GM23338 (cell line): ENCODE results near the gene IGSF21. TPM values are rescaled to one million over a fixed set of nuclear protein-coding genes. Genes with fewer than 3 reads are reported as not detected.

Source experiments
- ATAC-seq: fragments of 200-7000 bp; cut with Tn5 transposase; 3 replicates; pipeline ENCODE4 v1.9.1; 2020
- DNase-seq: peaks from one replicate; pipeline ENCODE4 v3.0.0-alpha.2; 2015; ENCODE audit warnings: low spot score
- H2AFZ ChIP-seq: fragments of 200-600 bp; sonication (generic); 2 replicates; pipeline ENCODE4 v1.8.0; 2016; ENCODE audit warnings: antibody characterized with exemption, mild to moderate bottlenecking, moderate library complexity
- H3F3A ChIP-seq: fragments of 200-600 bp; sonication (generic); replicated peaks from 2 replicates; pipeline ENCODE4 v1.8.0; 2017; ENCODE audit warnings: antibody characterized with exemption, mixed run types, low read depth
- H3K27ac ChIP-seq: fragments of 200-600 bp; sonication (generic); 2 replicates; pipeline ENCODE4 v1.6.1; 2016; ENCODE audit warnings: low read depth
- H3K27me3 ChIP-seq: fragments of 200-600 bp; sonication (generic); 2 replicates; pipeline ENCODE4 v1.8.0; 2016; ENCODE audit warnings: mild to moderate bottlenecking, mixed run types, moderate library complexity; ENCODE audit not compliant: insufficient read depth
- H3K36me3 ChIP-seq: fragments of 200-600 bp; sonication (generic); 2 replicates; pipeline ENCODE4 v1.8.0; 2016; ENCODE audit warnings: mild to moderate bottlenecking; ENCODE audit not compliant: insufficient read depth
- H3K4me1 ChIP-seq: fragments of 200-600 bp; sonication (generic); 2 replicates; pipeline ENCODE4 v1.8.0; 2016; ENCODE audit warnings: mild to moderate bottlenecking, moderate library complexity; ENCODE audit not compliant: insufficient read depth
- H3K4me2 ChIP-seq: fragments of 200-600 bp; sonication (generic); 2 replicates; pipeline ENCODE4 v1.7.1; 2017; ENCODE audit warnings: mixed run types
- H3K4me3 ChIP-seq: fragments of 200-600 bp; sonication (generic); 2 replicates; pipeline ENCODE4 v1.6.1; 2016; ENCODE audit warnings: mixed run types
- H3K79me2 ChIP-seq: fragments of 200-600 bp; sonication (generic); replicated peaks from 2 replicates; pipeline ENCODE4 v1.8.0; 2017; ENCODE audit warnings: mild to moderate bottlenecking; ENCODE audit not compliant: insufficient read depth
- H3K9me2 ChIP-seq: fragments of 200-600 bp; sonication (generic); 2 replicates; pipeline ENCODE4 v1.8.0; 2017; ENCODE audit not compliant: insufficient read depth
- H4K20me1 ChIP-seq: fragments of 200-600 bp; sonication (generic); replicated peaks from 2 replicates; pipeline ENCODE4 v1.8.0; 2017; ENCODE audit warnings: mild to moderate bottlenecking; ENCODE audit not compliant: insufficient read depth
- H3K27ac Mint-ChIP-seq: 2 replicates; pipeline ENCODE4 v1.8.0; 2020; ENCODE audit warnings: inconsistent platforms, mild to moderate bottlenecking, moderate library complexity, mixed read lengths
- H3K27me3 Mint-ChIP-seq: 3 replicates; pipeline ENCODE4 v1.8.0; 2022; ENCODE audit warnings: low read depth, mild to moderate bottlenecking, moderate library complexity, mixed read lengths, inconsistent platforms; ENCODE audit not compliant: insufficient read depth, poor library complexity
- H3K36me3 Mint-ChIP-seq: 3 replicates; pipeline ENCODE4 v1.8.0; 2021; ENCODE audit warnings: low read depth, mild to moderate bottlenecking, inconsistent platforms, moderate library complexity, mixed read lengths
- H3K4me1 Mint-ChIP-seq: 3 replicates; pipeline ENCODE4 v1.8.0; 2020; ENCODE audit warnings: mild to moderate bottlenecking, inconsistent platforms, mixed read lengths
- H3K4me3 Mint-ChIP-seq: 3 replicates; pipeline ENCODE4 v1.8.0; 2021; ENCODE audit warnings: moderate library complexity, mild to moderate bottlenecking, inconsistent platforms, mixed read lengths
- H3K9me3 Mint-ChIP-seq: 3 replicates; pipeline ENCODE4 v1.8.0; 2020; ENCODE audit warnings: moderate library complexity, mild to moderate bottlenecking, inconsistent platforms, mixed read lengths
- CREB1 ChIP-seq: fragments of 250-450 bp; sonication (Bioruptor Pico); IDR thresholded peaks from 2 replicates; pipeline ENCODE4 v1.5.0; 2020; ENCODE audit warnings: low read depth, mild to moderate bottlenecking, moderate library complexity
- CTCF ChIP-seq, 2 experiments: fragments of 200-600 bp in 1 of 2; sonication (generic) in 1 of 2; conservative IDR thresholded peaks; 2 replicates each; pipeline versions ENCODE4 v1.5.1 to v1.6.1; 2016 to 2017; ENCODE audit warnings: antibody characterized with exemption in 2 of 2, low read depth in 2 of 2, mild to moderate bottlenecking in 2 of 2, moderate library complexity in 1 of 2
- ETS1 ChIP-seq: IDR thresholded peaks from 2 replicates; pipeline ENCODE4 v1.6.1; 2016; ENCODE audit warnings: antibody characterized with exemption
- EZH2 ChIP-seq: fragments of 200-600 bp; sonication (generic); IDR thresholded peaks from one replicate; pipeline ENCODE4 v1.8.0; 2017; ENCODE audit warnings: antibody characterized with exemption, mild to moderate bottlenecking, low read depth; ENCODE audit not compliant: unreplicated experiment
- EZH2phosphoT487 ChIP-seq: fragments of 200-600 bp; sonication (generic); IDR thresholded peaks from one replicate; pipeline ENCODE4 v1.8.1; 2018; ENCODE audit warnings: antibody characterized with exemption; ENCODE audit not compliant: unreplicated experiment
- JUNB ChIP-seq: IDR thresholded peaks from one replicate; pipeline ENCODE4 v1.6.1; 2016; ENCODE audit warnings: antibody characterized with exemption; ENCODE audit not compliant: unreplicated experiment
- NANOG ChIP-seq: IDR thresholded peaks from 2 replicates; pipeline ENCODE4 v1.6.1; 2016; ENCODE audit warnings: antibody characterized with exemption, borderline replicate concordance
- POLR2AphosphoS5 ChIP-seq: IDR thresholded peaks from 2 replicates; pipeline ENCODE4 v1.6.1; 2016; ENCODE audit warnings: antibody characterized with exemption, low read depth
- REST ChIP-seq: IDR thresholded peaks from one replicate; pipeline ENCODE4 v1.6.1; 2018; ENCODE audit warnings: antibody characterized with exemption; ENCODE audit not compliant: unreplicated experiment
- STAT1 ChIP-seq: IDR thresholded peaks from one replicate; pipeline ENCODE4 v1.6.1; 2016; ENCODE audit warnings: antibody characterized with exemption; ENCODE audit not compliant: unreplicated experiment
- ZNF114 ChIP-seq: fragments of 250-450 bp; sonication (Bioruptor Pico); IDR thresholded peaks from 2 replicates; pipeline ENCODE4 v1.5.0; 2020; ENCODE audit warnings: mild to moderate bottlenecking, moderate library complexity
- ZNF331 ChIP-seq: fragments of 250-450 bp; sonication (Bioruptor Pico); IDR thresholded peaks from 2 replicates; pipeline ENCODE4 v1.5.0; 2020; ENCODE audit warnings: low read depth, mild to moderate bottlenecking, moderate library complexity
- ZNF462 ChIP-seq: fragments of 250-450 bp; sonication (Bioruptor Pico); IDR thresholded peaks from 2 replicates; pipeline ENCODE4 v1.5.0; 2020; ENCODE audit warnings: mild to moderate bottlenecking, moderate library complexity
- polyA plus RNA-seq: library from polyadenylated mRNA; unstranded; fragments of >200 nt; fragmentation: Nextera tagmentation; extraction: Ambion mirVana; gene quantifications from 2 replicates; pipeline ENCODE4 v1.2.1, GENCODE V29; 2016
- total RNA-seq: library from RNA; depleted of rRNA; stranded (reverse); fragments of >200 nt; shearing (Covaris generic); gene quantifications from 2 replicates; pipeline ENCODE4 v1.2.3, GENCODE V29; 2014

Gene IGSF21
- total and polyA plus RNA-seq, 2 experiments from 2014 or later: 15.6 to 15.7 TPM

- ATAC-seq (no peak), DNase-seq (no peak)
- Histone ChIP-seq H3K27me3 (0 out of 2 replicates have a peak, but pooled peaks cover 3% of the 10 kb centered on the region), H3K4me2 (no peak overlapping the region), H3K4me3 (no peak overlapping the region), H3K36me3 (no peaks in the 10 kb centered on the region), H2AFZ (no peak overlapping the region), H3K9me2 (0 out of 2 replicates have a peak, but pooled peaks cover under 1% of the 10 kb centered on the region), H3K79me2 (no peaks in the 10 kb centered on the region), H3F3A (no peaks in the 10 kb centered on the region), H3K4me1 (no peaks in the 10 kb centered on the region), H4K20me1 (peaks cover 3% of the 10 kb centered on the region), H3K27ac (no peak overlapping the region)
- no peak overlapping the region for H3K27ac Mint-ChIP-seq
- H3K4me3 Mint-ChIP-seq: no peak overlapping the region
- no peaks in the 10 kb centered on the region for H3K4me1 Mint-ChIP-seq
- no peaks in the 10 kb centered on the region for H3K36me3 Mint-ChIP-seq
- H3K9me3 Mint-ChIP-seq: no peaks in the 10 kb centered on the region; the same call in 2 of the 3 replicates
- TF ChIP-seq CREB1 (CRISPR knock-in tag) (no peak), REST (no peak), NANOG (no peak), EZH2phosphoT487 (no peak), POLR2AphosphoS5 (no peak), ETS1 (no peak), EZH2 (no peak), ZNF462 (no peak), ZNF331 (CRISPR knock-in tag) (no peak), STAT1 (no peak), ZNF114 (no peak), CTCF (conservative IDR thresholded peaks at IDR 0.05; ENCODE audit: low read depth in 2 of 2) (no peak), JUNB (no peak)
- peaks cover 4% of the 10 kb centered on the region for H3K27me3 Mint-ChIP-seq
Measured at GRCh38 chr1:18060366-18060765, 47.2 kb upstream of the IGSF21 start.
